PC-3 (cell line): Measurements from ENCODE around the gene RAD51AP1. TPM values are rescaled to one million over a fixed set of nuclear protein-coding genes. Genes with fewer than 3 reads are reported as not detected.

Experiments used
- ATAC-seq: fragments of 200-7000 bp; cut with Tn5 transposase; 2 replicates; pipeline ENCODE4 v1.9.1; 2020; ENCODE audit warnings: mild to moderate bottlenecking, moderate library complexity
- BruUV-seq: library from RNA; stranded (reverse); fragments of 400-500 nt; replicated peaks from 2 replicates; lab custom pipeline; 2021; lab: Mats Ljungman, UMichigan
- CTCF ChIA-PET: fragments of 300-600 bp; sonication (Branson Sonifier 250); formaldehyde crosslinking; loops from one replicate; lab custom pipeline; 2022; ENCODE audit warnings: antibody characterized with exemption; lab: Charles Lee
- POLR2A ChIA-PET: fragments of 300-600 bp; sonication (Branson Sonifier 250); formaldehyde crosslinking; loops from one replicate; lab custom pipeline; 2022; ENCODE audit warnings: antibody characterized with exemption; ENCODE audit not compliant: unreplicated experiment; lab: Charles Lee
- DNase-seq: peaks from one replicate; pipeline ENCODE4 v3.0.0-alpha.2; 2015
- H2AFZ ChIP-seq: fragments of 300-600 bp; sonication (generic); 2 replicates; pipeline ENCODE4 v1.6.0; 2016; ENCODE audit warnings: antibody characterized with exemption, low read length
- H3F3A ChIP-seq: fragments of 300-600 bp; sonication (generic); one replicate; pipeline ENCODE4 v1.6.0; 2017; ENCODE audit warnings: antibody characterized with exemption, low read length, control low read depth, mild to moderate bottlenecking; ENCODE audit not compliant: unreplicated experiment
- H3K27ac ChIP-seq: fragments of 300-600 bp; sonication (generic); 2 replicates; pipeline ENCODE4 v1.5.1; 2016; ENCODE audit warnings: mild to moderate bottlenecking, low read length
- H3K27me3 ChIP-seq: fragments of 300-600 bp; sonication (generic); 2 replicates; pipeline ENCODE4 v1.6.1; 2016; ENCODE audit warnings: low read length, mixed read lengths
- H3K36me3 ChIP-seq: fragments of 300-600 bp; sonication (generic); 2 replicates; pipeline ENCODE4 v1.6.1; 2016; ENCODE audit warnings: low read depth, mixed run types, low read length, mixed read lengths
- H3K4me1 ChIP-seq: fragments of 300-600 bp; sonication (generic); 2 replicates; pipeline ENCODE4 v1.5.1; 2016; ENCODE audit warnings: low read length; ENCODE audit not compliant: insufficient read depth
- H3K4me2 ChIP-seq: fragments of 300-600 bp; sonication (generic); 2 replicates; pipeline ENCODE4 v1.6.0; 2016; ENCODE audit warnings: low read length
- H3K4me3 ChIP-seq: fragments of 300-600 bp; sonication (generic); 2 replicates; pipeline ENCODE4 v1.5.1; 2016; ENCODE audit warnings: mild to moderate bottlenecking, low read length, mixed read lengths
- H3K79me2 ChIP-seq: fragments of 300-600 bp; sonication (generic); 2 replicates; pipeline ENCODE4 v1.6.1; 2017; ENCODE audit warnings: low read length, mixed read lengths
- H3K9ac ChIP-seq: fragments of 300-600 bp; sonication (generic); 2 replicates; pipeline ENCODE4 v1.6.0; 2016; ENCODE audit warnings: mild to moderate bottlenecking, low read length
- H3K9me2 ChIP-seq: fragments of 300-600 bp; sonication (generic); replicated peaks from 2 replicates; pipeline ENCODE4 v1.6.1; 2016; ENCODE audit warnings: mixed run types, low read length, mixed read lengths
- H3K9me3 ChIP-seq: fragments of 300-600 bp; sonication (generic); 2 replicates; pipeline ENCODE4 v1.6.1; 2016; ENCODE audit warnings: low read length, mixed read lengths
- H4K20me1 ChIP-seq: fragments of 300-600 bp; sonication (generic); 2 replicates; pipeline ENCODE4 v1.6.1; 2016; ENCODE audit warnings: low read length, mixed read lengths
- EZH2 ChIP-seq: fragments of 300-600 bp; sonication (generic); IDR thresholded peaks from one replicate; pipeline ENCODE4 v1.6.1; 2017; ENCODE audit warnings: antibody characterized with exemption, mild to moderate bottlenecking, low read length; ENCODE audit not compliant: unreplicated experiment
- EZH2phosphoT487 ChIP-seq: fragments of 300-600 bp; sonication (generic); IDR thresholded peaks from 2 replicates; pipeline ENCODE4 v1.6.1; 2018; ENCODE audit warnings: mild to moderate bottlenecking, antibody characterized with exemption, low read length, borderline replicate concordance
- intact Hi-C: fragments of 100-400 bp; cut with micrococcal nuclease; formaldehyde crosslinking; loops from 2 replicates; pipeline ENCODE4 v1.9.0; 2023
- total RNA-seq: library from RNA; depleted of rRNA; stranded (reverse); fragments of >200 nt; gene quantifications from 2 replicates; pipeline ENCODE4 v1.2.3, GENCODE V29; 2014
- TF ChIP-seq, protein P1 (sequence below): fragments of 300-600 bp; sonication (generic); conservative IDR thresholded peaks from 2 replicates; pipeline ENCODE4 v1.5.1; 2017; ENCODE audit warnings: antibody characterized with exemption, low read depth, mild to moderate bottlenecking, low read length

RAD51AP1 gene
- total RNA-seq, 1 experiment from 2014 or later: 24.7 TPM

DNA sequence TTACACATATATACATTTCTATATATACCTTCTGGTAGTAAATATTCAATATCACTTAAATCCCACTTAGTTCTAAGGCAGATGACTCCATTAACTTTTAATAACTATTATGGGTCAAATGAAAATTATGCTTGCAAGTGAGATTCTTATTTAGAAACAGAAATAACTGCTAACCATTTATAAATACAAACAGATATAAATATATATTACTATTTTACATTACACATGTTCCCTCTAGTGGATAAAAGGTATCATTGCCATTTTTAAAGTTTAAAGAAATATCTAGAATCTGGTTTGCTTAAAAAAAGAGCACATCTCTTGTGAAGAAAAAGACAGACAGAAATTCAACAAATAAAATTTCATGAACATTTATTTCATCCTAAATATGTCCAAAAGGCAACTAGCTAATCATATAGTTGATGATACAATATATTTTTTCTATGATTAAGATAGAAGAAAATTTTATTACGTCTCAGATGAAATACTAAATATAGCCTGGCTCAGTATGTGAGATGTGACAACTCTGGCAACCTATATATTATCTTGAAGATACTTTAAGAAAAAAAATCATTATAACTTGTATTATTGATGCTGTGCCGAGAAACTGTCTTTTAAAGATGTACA is 11.7 kb upstream of the RAD51AP1 start:
- CTCF ChIA-PET: no interaction called here

DNA sequence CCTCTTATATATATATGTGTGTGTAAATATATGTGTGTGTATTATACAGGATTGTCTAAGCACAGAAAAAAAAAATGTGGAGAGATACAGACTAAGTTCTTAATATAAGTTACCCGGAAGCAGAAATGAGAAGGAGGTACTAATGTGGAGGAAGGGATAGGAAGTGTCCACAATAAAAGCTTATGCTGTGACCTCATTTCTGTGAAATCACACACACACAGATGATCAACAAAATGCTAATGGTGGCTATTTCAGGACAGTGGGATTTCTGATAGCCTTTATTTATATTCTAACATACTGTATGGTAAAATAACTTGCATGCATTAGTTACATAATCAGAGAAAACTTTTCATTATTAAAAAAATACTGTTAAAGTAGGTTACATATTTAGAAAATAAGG is 8.5 kb upstream of the RAD51AP1 start:
- no peak for ATAC-seq
- 0 out of 2 replicates have a peak, but pooled peaks cover 2% of the 10 kb centered on the region for H3K36me3 ChIP-seq
- TF ChIP-seq EZH2phosphoT487 (no peak), EZH2 (no peak)
- TF ChIP-seq, protein P1, sequence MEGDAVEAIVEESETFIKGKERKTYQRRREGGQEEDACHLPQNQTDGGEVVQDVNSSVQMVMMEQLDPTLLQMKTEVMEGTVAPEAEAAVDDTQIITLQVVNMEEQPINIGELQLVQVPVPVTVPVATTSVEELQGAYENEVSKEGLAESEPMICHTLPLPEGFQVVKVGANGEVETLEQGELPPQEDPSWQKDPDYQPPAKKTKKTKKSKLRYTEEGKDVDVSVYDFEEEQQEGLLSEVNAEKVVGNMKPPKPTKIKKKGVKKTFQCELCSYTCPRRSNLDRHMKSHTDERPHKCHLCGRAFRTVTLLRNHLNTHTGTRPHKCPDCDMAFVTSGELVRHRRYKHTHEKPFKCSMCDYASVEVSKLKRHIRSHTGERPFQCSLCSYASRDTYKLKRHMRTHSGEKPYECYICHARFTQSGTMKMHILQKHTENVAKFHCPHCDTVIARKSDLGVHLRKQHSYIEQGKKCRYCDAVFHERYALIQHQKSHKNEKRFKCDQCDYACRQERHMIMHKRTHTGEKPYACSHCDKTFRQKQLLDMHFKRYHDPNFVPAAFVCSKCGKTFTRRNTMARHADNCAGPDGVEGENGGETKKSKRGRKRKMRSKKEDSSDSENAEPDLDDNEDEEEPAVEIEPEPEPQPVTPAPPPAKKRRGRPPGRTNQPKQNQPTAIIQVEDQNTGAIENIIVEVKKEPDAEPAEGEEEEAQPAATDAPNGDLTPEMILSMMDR: no peak

More for the DNA sequence above, 11.7 kb upstream of the RAD51AP1 start:
- Histone ChIP-seq H3K9me3 (no peaks in the 10 kb centered on the region), H3K4me1 (no peaks in the 10 kb centered on the region), H3F3A (no peaks in the 10 kb centered on the region), H2AFZ (no peak overlapping the region), H3K9ac (no peak overlapping the region), H3K36me3 (0 out of 2 replicates have a peak, but pooled peaks cover 2% of the 10 kb centered on the region), H3K27me3 (no peaks in the 10 kb centered on the region), H3K27ac (no peak overlapping the region), H3K4me3 (no peak overlapping the region), H3K4me2 (no peak overlapping the region), H3K79me2 (no peaks in the 10 kb centered on the region), H3K9me2 (no peaks in the 10 kb centered on the region), H4K20me1 (no peaks in the 10 kb centered on the region)
- ATAC-seq (no peak), DNase-seq (peak; percentile 31)
- intact Hi-C loops: loop anchor here (1.0 to 5.0 kb wide), 3 partner anchors 106 to 220 kb away; no protein-coding TSS in a partner anchor
- no TSS peak for BruUV-seq
- TF ChIP-seq, protein P1: 0 out of 2 replicates have a peak, but pooled peaks have one; percentile 37
- no peak for TF ChIP-seq EZH2
- no peak for TF ChIP-seq EZH2phosphoT487
- POLR2A ChIA-PET: no interaction called here

DNA sequence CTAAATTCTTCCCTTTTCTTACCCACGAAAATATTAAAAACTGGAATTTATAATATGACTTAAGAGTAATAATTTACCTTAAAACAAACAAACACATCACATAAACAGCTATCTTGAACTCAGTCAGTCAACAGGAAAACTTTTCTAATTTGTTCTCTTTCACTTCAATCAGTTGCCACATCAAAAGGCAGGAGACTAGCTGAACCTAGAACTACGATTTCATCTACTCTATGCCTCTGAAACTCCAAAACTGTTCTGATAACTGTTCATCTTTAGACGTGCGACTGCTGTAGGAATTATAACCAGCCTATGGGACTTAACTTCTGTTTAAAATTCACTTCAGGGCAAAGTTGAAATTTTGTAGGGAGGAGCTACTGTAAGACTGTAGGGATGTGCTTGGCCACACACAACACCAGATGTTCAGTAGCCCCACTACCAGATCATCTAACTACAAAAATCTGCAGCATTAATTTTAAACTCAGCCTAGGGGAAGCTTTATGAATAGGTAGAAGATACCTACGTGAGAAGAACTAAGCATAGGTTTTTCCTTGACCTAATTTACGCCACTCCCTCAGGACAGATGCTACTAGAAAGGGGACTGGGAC is 7.6 kb upstream of the RAD51AP1 start:
- H3K36me3 ChIP-seq: 0 out of 2 replicates have a peak, but pooled peaks cover 2% of the 10 kb centered on the region
- TF ChIP-seq, protein P1: no peak

More for the DNA sequence above, 8.5 kb upstream of the RAD51AP1 start:
- no peak overlapping the region for H3K4me3 ChIP-seq
- no peak overlapping the region for H3K27ac ChIP-seq
- POLR2A ChIA-PET: no interaction called here
- no peak overlapping the region for H2AFZ ChIP-seq
- H3K4me2 ChIP-seq: no peak overlapping the region
- H3K27me3 ChIP-seq: no peaks in the 10 kb centered on the region
- H3K9ac ChIP-seq: no peak overlapping the region
- H3F3A ChIP-seq: no peaks in the 10 kb centered on the region
- intact Hi-C loops: no loop called here
- BruUV-seq: no TSS peak
- no peaks in the 10 kb centered on the region for H3K79me2 ChIP-seq
- no peaks in the 10 kb centered on the region for H4K20me1 ChIP-seq
- no peaks in the 10 kb centered on the region for H3K9me3 ChIP-seq
- DNase-seq: no peak
- no peaks in the 10 kb centered on the region for H3K4me1 ChIP-seq
- CTCF ChIA-PET: no interaction called here
- H3K9me2 ChIP-seq: no peaks in the 10 kb centered on the region

More for the DNA sequence above, 7.6 kb upstream of the RAD51AP1 start:
- no peaks in the 10 kb centered on the region for H3F3A ChIP-seq
- H3K4me2 ChIP-seq: no peak overlapping the region
- DNase-seq: no peak
- no peaks in the 10 kb centered on the region for H3K9me2 ChIP-seq
- no peak overlapping the region for H2AFZ ChIP-seq
- H4K20me1 ChIP-seq: no peaks in the 10 kb centered on the region
- no peaks in the 10 kb centered on the region for H3K27me3 ChIP-seq
- POLR2A ChIA-PET: no interaction called here
- BruUV-seq: no TSS peak
- H3K79me2 ChIP-seq: no peaks in the 10 kb centered on the region
- H3K9ac ChIP-seq: no peak overlapping the region
- no peak for ATAC-seq
- CTCF ChIA-PET: no interaction called here
- intact Hi-C loops: no loop called here
- no peaks in the 10 kb centered on the region for H3K9me3 ChIP-seq
- H3K4me1 ChIP-seq: no peaks in the 10 kb centered on the region
- H3K27ac ChIP-seq: no peak overlapping the region
- no peak overlapping the region for H3K4me3 ChIP-seq
